ENCODE data around the gene KRTCAP2. TPM values are rescaled to one million over a fixed set of nuclear protein-coding genes. Genes with fewer than 3 reads are reported as not detected.

Gene KRTCAP2
- polyA plus RNA-seq, 1 of the 3 experiments (the other 2 are of a cell fraction), result 238 TPM

GRCh38 chr1:155205035-155205434, 31.9 kb upstream of the KRTCAP2 start (continued):
- TF ChIP-seq GATA2 (CRISPR knock-in tag; IDR thresholded peaks at IDR 0.05) (no peak), RXRA (IDR thresholded peaks at IDR 0.05; ENCODE audit: borderline replicate concordance, low read depth) (no peak), NFIC (IDR thresholded peaks at IDR 0.05; ENCODE audit: borderline replicate concordance) (no peak), NRF1 (IDR thresholded peaks at IDR 0.05; ENCODE audit: low read depth, low read length) (no peak), FOXJ3 (CRISPR knock-in tag; IDR thresholded peaks at IDR 0.05) (no peak)

DNA sequence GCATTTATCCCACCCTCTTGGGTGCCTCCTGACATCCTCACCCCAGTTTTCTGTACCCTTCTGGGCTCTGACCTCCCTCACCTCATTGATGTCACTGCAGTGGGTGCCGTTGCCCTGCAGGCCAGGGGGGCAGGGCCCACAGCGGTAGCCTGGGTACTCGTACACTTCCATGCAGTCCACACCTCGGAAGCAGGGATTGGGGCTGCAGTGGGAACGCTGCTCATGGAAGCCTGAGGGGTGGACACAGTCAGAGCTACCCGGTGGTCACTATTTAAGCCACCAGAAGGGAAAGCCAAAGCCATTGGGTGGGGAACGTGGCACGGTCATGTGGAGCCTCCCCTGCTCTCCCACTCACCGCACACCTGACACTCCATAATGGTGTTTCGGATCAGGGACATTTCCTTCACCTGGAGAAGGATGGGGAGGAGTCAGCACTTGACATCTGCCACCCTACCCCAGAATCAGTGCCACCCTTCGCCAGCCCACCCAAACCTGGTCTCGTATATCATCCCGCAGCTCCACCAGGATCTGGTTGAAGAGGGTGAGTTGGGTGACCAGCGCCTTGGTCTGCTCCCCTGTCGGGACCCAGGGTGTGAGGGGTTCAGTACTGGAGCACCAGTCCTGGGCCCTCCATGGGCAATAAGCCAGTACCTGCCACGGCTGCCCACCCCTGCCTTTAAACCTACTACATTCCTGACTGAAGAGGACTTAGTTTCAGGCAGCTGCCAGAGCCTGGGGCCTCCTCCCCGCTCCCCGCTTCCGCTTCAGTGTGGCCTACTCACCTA, 29.8 kb upstream of the KRTCAP2 start:
- H3K9me3 ChIP-seq, result no peaks in the 10 kb centered on the region
- H3K27ac ChIP-seq (ENCODE audit: low read depth in 2 of 2, low read length in 1 of 2), result no peak overlapping the region
- H3K79me2 ChIP-seq (ENCODE audit: insufficient read depth), result peaks cover 16% of the 10 kb centered on the region
- no peak overlapping the region for H2AFZ ChIP-seq (ENCODE audit: low read depth)
- no peak for TF ChIP-seq SMC3 (IDR thresholded peaks at IDR 0.05; ENCODE audit: low read depth, low read length)
- TF ChIP-seq, protein P1, sequence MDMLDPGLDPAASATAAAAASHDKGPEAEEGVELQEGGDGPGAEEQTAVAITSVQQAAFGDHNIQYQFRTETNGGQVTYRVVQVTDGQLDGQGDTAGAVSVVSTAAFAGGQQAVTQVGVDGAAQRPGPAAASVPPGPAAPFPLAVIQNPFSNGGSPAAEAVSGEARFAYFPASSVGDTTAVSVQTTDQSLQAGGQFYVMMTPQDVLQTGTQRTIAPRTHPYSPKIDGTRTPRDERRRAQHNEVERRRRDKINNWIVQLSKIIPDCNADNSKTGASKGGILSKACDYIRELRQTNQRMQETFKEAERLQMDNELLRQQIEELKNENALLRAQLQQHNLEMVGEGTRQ (IDR thresholded peaks at IDR 0.05; ENCODE audit: borderline replicate concordance, low read depth, low read length), result no peak
- TF ChIP-seq EP300 (IDR thresholded peaks at IDR 0.05; ENCODE audit: borderline replicate concordance in 1 of 2, low read depth in 1 of 2, low read length in 1 of 2), result no peak
- no peak for TF ChIP-seq POLR2AphosphoS5 (IDR thresholded peaks at IDR 0.05; ENCODE audit: low read depth, low read length)
- no peak for TF ChIP-seq NFIC (IDR thresholded peaks at IDR 0.05; ENCODE audit: borderline replicate concordance)
- no peak for TF ChIP-seq USF1 (IDR thresholded peaks at IDR 0.05; ENCODE audit: borderline replicate concordance, low read depth)
- no peak for TF ChIP-seq SIN3A (IDR thresholded peaks at IDR 0.05; ENCODE audit: borderline replicate concordance, low read depth, low read length)
- TF ChIP-seq JUND (IDR thresholded peaks at IDR 0.05), result no peak
- no peak overlapping the region for H3K4me3 ChIP-seq (ENCODE audit: low read depth in 2 of 2, low read length in 1 of 2)
- ChIA-PET POLR2A (interaction anchor here (1.0 to 2.3 kb wide), 2 partner anchors 9 to 29 kb away, joined by 3 to 10 read pairs; no protein-coding TSS in a partner anchor), CTCF (interaction anchor here (1.1 to 3.2 kb wide), 8 partner anchors 10 to 48 kb away, joined by 3 to 31 read pairs (median 7); partner anchors contain the start of gene KRTCAP2)
- H3K36me3 ChIP-seq (replicated peaks in 1 of 2; ENCODE audit: control insufficient read depth in 1 of 2, insufficient read depth in 2 of 2, low read length in 1 of 2), result peaks cover 20 to 41% of the 10 kb centered on the region in 2 experiments
- H4K20me1 ChIP-seq (ENCODE audit: insufficient read depth), result no peaks in the 10 kb centered on the region
- H3F3A ChIP-seq (replicated peaks; ENCODE audit: insufficient read depth), result peaks cover 30% of the 10 kb centered on the region
- peaks cover 0 to 17% of the 10 kb centered on the region in 2 experiments; a peak in 1 of 4 replicates for H3K4me1 ChIP-seq (ENCODE audit: control insufficient read depth in 1 of 2, insufficient read depth in 2 of 2, low read depth in 1 of 2, low read length in 1 of 2)
- WGBS (ENCODE audit: low lambda C conversion rate), result 92% methylated on average over 13 of the region's 19 CpGs
- no peak for DNase-seq
- H3K27me3 ChIP-seq (ENCODE audit: insufficient read depth), result no peaks in the 10 kb centered on the region
- H3K9ac ChIP-seq, result no peak overlapping the region
- H3K4me2 ChIP-seq, result no peak overlapping the region
- H3K9me2 ChIP-seq, result no peaks in the 10 kb centered on the region

- peaks cover 20 to 48% of the 10 kb centered on the region in 2 experiments for H3K36me3 ChIP-seq (replicated peaks in 1 of 2; ENCODE audit: control insufficient read depth in 1 of 2, insufficient read depth in 2 of 2, low read length in 1 of 2)
- ChIA-PET CTCF (interaction anchor here (1.0 to 3.2 kb wide), 5 partner anchors 9 to 48 kb away, joined by 3 to 31 read pairs (median 6); no protein-coding TSS in a partner anchor), POLR2A (interaction anchor here (2.3 kb wide), 1 partner anchor 8 kb away, joined by 10 read pairs; no protein-coding TSS in a partner anchor)
- DNase-seq, result no peak
- H3K79me2 ChIP-seq (ENCODE audit: insufficient read depth), result peaks cover 16% of the 10 kb centered on the region
- TF ChIP-seq, protein P1 (IDR thresholded peaks at IDR 0.05; ENCODE audit: borderline replicate concordance, low read depth, low read length), result no peak
- peak; percentile 45; the same call in 1 of the 2 replicates for TF ChIP-seq POLR2AphosphoS5 (IDR thresholded peaks at IDR 0.05; ENCODE audit: low read depth, low read length)
- TF ChIP-seq RXRA (IDR thresholded peaks at IDR 0.05; ENCODE audit: borderline replicate concordance, low read depth), result no peak
- no peaks in the 10 kb centered on the region for H3K9me2 ChIP-seq
- H3K27me3 ChIP-seq (ENCODE audit: insufficient read depth), result no peaks in the 10 kb centered on the region
- no peak overlapping the region for H3K4me2 ChIP-seq
- H3K4me3 ChIP-seq (ENCODE audit: low read depth in 2 of 2, low read length in 1 of 2), result no peak overlapping the region
- no peak overlapping the region for H3K27ac ChIP-seq (ENCODE audit: low read depth in 2 of 2, low read length in 1 of 2)
- H2AFZ ChIP-seq (ENCODE audit: low read depth), result no peak overlapping the region
- 92% methylated on average over 6 of the region's 7 CpGs for WGBS (ENCODE audit: low lambda C conversion rate)
- H3K4me1 ChIP-seq (ENCODE audit: control insufficient read depth in 1 of 2, insufficient read depth in 2 of 2, low read depth in 1 of 2, low read length in 1 of 2), result peaks cover 0 to 11% of the 10 kb centered on the region in 2 experiments; a peak in 1 of 4 replicates
- no peak overlapping the region for H3K9ac ChIP-seq
- no peaks in the 10 kb centered on the region for H3K9me3 ChIP-seq
- H3F3A ChIP-seq (replicated peaks; ENCODE audit: insufficient read depth), result peaks cover 24% of the 10 kb centered on the region
- no peaks in the 10 kb centered on the region for H4K20me1 ChIP-seq (ENCODE audit: insufficient read depth)
Measured at GRCh38 chr1:155202198-155202597, 29.1 kb upstream of the KRTCAP2 start.
